Nephron progenitor cell (in vitro differentiated cells): ENCODE results near the gene DLD.

Experiments
- DNase-seq: peaks from one replicate; pipeline ENCODE4 v3.0.0; 2021
- H3K27ac Mint-ChIP-seq: 2 replicates; pipeline ENCODE4 v1.8.0; 2021; ENCODE audit warnings: mild to moderate bottlenecking, moderate library complexity, mixed read lengths
- H3K27me3 Mint-ChIP-seq: 2 replicates; pipeline ENCODE4 v1.8.0; 2021; ENCODE audit warnings: mild to moderate bottlenecking, low read depth, mixed read lengths; ENCODE audit not compliant: poor library complexity
- H3K36me3 Mint-ChIP-seq: 2 replicates; pipeline ENCODE4 v1.8.0; 2021; ENCODE audit warnings: low read depth, mixed read lengths
- H3K4me1 Mint-ChIP-seq: 2 replicates; pipeline ENCODE4 v1.8.0; 2021; ENCODE audit warnings: mixed read lengths
- H3K4me3 Mint-ChIP-seq: 2 replicates; pipeline ENCODE4 v1.8.0; 2021; ENCODE audit warnings: mild to moderate bottlenecking, moderate library complexity, mixed read lengths
- H3K9me3 Mint-ChIP-seq: 2 replicates; pipeline ENCODE4 v1.8.0; 2021; ENCODE audit warnings: mild to moderate bottlenecking, moderate library complexity, mixed read lengths
- CTCF ChIP-seq: fragments of 200-600 bp; sonication (generic); IDR thresholded peaks from 2 replicates; pipeline ENCODE4 v1.5.0; 2021; ENCODE audit warnings: antibody characterized with exemption

Gene DLD

GRCh38 chr7:107858280-107858679 lies 32.7 kb upstream of the DLD start:
- DNase-seq = no peak
- Mint-ChIP-seq H3K4me1 (peaks cover 4% of the 10 kb centered on the region), H3K9me3 (no peaks in the 10 kb centered on the region), H3K27ac (no peak overlapping the region), H3K4me3 (no peak overlapping the region), H3K36me3 (no peaks in the 10 kb centered on the region), H3K27me3 (peaks cover 31% of the 10 kb centered on the region)
- no peak for TF ChIP-seq CTCF

- no peak overlapping the region for H3K4me3 Mint-ChIP-seq
- H3K27me3 Mint-ChIP-seq = peaks cover 23% of the 10 kb centered on the region
- no peaks in the 10 kb centered on the region for H3K9me3 Mint-ChIP-seq
- no peaks in the 10 kb centered on the region for H3K36me3 Mint-ChIP-seq
- H3K27ac Mint-ChIP-seq = no peak overlapping the region
- no peak for DNase-seq
- no peak for TF ChIP-seq CTCF
- peaks cover 4% of the 10 kb centered on the region for H3K4me1 Mint-ChIP-seq
Measured at GRCh38 chr7:107860279-107860961, 30.6 kb upstream of the DLD start.

GRCh38 chr7:107860981-107861652 lies 29.9 kb upstream of the DLD start:
- no peak overlapping the region for H3K4me3 Mint-ChIP-seq
- no peak for TF ChIP-seq CTCF
- no peak overlapping the region for H3K27ac Mint-ChIP-seq
- H3K36me3 Mint-ChIP-seq = no peaks in the 10 kb centered on the region
- H3K27me3 Mint-ChIP-seq = peaks cover 25% of the 10 kb centered on the region
- H3K4me1 Mint-ChIP-seq = peaks cover 4% of the 10 kb centered on the region
- no peaks in the 10 kb centered on the region for H3K9me3 Mint-ChIP-seq
- no peak for DNase-seq

GRCh38 chr7:107865956-107866775 lies 24.8 kb upstream of the DLD start:
- Mint-ChIP-seq H3K36me3 (no peaks in the 10 kb centered on the region), H3K9me3 (no peaks in the 10 kb centered on the region), H3K27ac (no peak overlapping the region), H3K27me3 (peaks cover 26% of the 10 kb centered on the region), H3K4me1 (peaks cover 4% of the 10 kb centered on the region), H3K4me3 (no peak overlapping the region)
- TF ChIP-seq CTCF = no peak
- no peak for DNase-seq

GRCh38 chr7:107867858-107868466 lies 23.0 kb upstream of the DLD start:
- H3K9me3 Mint-ChIP-seq = no peaks in the 10 kb centered on the region
- no peaks in the 10 kb centered on the region for H3K4me1 Mint-ChIP-seq
- DNase-seq = no peak
- H3K27me3 Mint-ChIP-seq = peaks cover 27% of the 10 kb centered on the region
- no peak overlapping the region for H3K27ac Mint-ChIP-seq
- no peaks in the 10 kb centered on the region for H3K36me3 Mint-ChIP-seq
- no peak for TF ChIP-seq CTCF
- no peak overlapping the region for H3K4me3 Mint-ChIP-seq
